K562 (cell line): ENCODE data around the gene ATP6V1G2. TPM values are rescaled to one million over a fixed set of nuclear protein-coding genes. Genes with fewer than 3 reads are reported as not detected.

ENCODE experiments used
- BACH1 ChIP-seq: fragments of 200-800 bp; sonication (Bioruptor generic); IDR thresholded peaks from 2 replicates; pipeline ENCODE4 v1.6.1; 2016; ENCODE audit warnings: missing genetic modification characterization, missing compliant biosample characterization
- CGGBP1 ChIP-seq: fragments of 250-450 bp; sonication (Bioruptor Pico); IDR thresholded peaks from 2 replicates; pipeline ENCODE4 v1.9.0; 2021; ENCODE audit warnings: mild to moderate bottlenecking
- FOXP4 ChIP-seq: sonication (generic); formaldehyde crosslinking; IDR thresholded peaks from 2 replicates; pipeline ENCODE4 v1.8.0; 2022; ENCODE audit warnings: mild to moderate bottlenecking, missing genetic modification reagents, borderline replicate concordance
- HNRNPUL1 ChIP-seq: fragments of 200-400 bp; formaldehyde crosslinking; IDR thresholded peaks from 2 replicates; pipeline ENCODE4 v1.6.1; 2017; ENCODE audit warnings: low read length
- NCOR1 ChIP-seq: fragments of 450-650 bp; IDR thresholded peaks from 2 replicates; pipeline ENCODE4 v1.6.1; 2016; ENCODE audit warnings: mild to moderate bottlenecking, moderate library complexity
- PHB ChIP-seq: fragments of 250-450 bp; sonication (Bioruptor Pico); IDR thresholded peaks from 2 replicates; pipeline ENCODE4 v1.5.0; 2021
- PHF8 ChIP-seq: fragments of 200-600 bp; sonication (generic); IDR thresholded peaks from 2 replicates; pipeline ENCODE4 v1.6.1; 2012; ENCODE audit warnings: mixed run types, mild to moderate bottlenecking, inconsistent platforms, low read length, moderate library complexity, borderline replicate concordance
- PML ChIP-seq: IDR thresholded peaks from 2 replicates; pipeline ENCODE4 v1.6.1; 2012; ENCODE audit warnings: low read length, inconsistent platforms
- SMAD4 ChIP-seq: fragments of 250-450 bp; sonication (Bioruptor Pico); conservative IDR thresholded peaks from 2 replicates; pipeline ENCODE4 v1.8.0; 2021; ENCODE audit warnings: inconsistent platforms, mild to moderate bottlenecking, moderate library complexity
- TOE1 ChIP-seq, 2 experiments: fragments of 450-650 bp in 1 of 2; sonication (generic) in 1 of 2; formaldehyde crosslinking in 1 of 2; IDR thresholded peaks; 2 replicates each; pipeline versions ENCODE4 v1.7.1 to v1.8.0; 2016 to 2022; ENCODE audit warnings: borderline replicate concordance in 2 of 2, mild to moderate bottlenecking in 2 of 2, antibody characterized with exemption in 1 of 2, inconsistent platforms in 1 of 2, low read depth in 1 of 2, missing genetic modification reagents in 1 of 2, moderate library complexity in 1 of 2
- U2AF2 ChIP-seq: fragments of 200-400 bp; formaldehyde crosslinking; optimal IDR thresholded peaks from 2 replicates; pipeline ENCODE3; 2017; ENCODE audit warnings: low read depth, mild to moderate bottlenecking, low read length
- polyA plus RNA-seq, 8 experiments: library from polyadenylated mRNA; depleted of rRNA in 4 of 8; stranded (reverse) in 5 of 8; unstranded in 3 of 8; fragments of >200 nt; fragmentation: Nextera tagmentation in 2 of 8; fragmentation: Illumina TruSeq in 1 of 8; extraction: Ambion mirVana in 2 of 8; extraction: Trizol in 1 of 8; gene quantifications; 2 replicates each; pipeline versions ENCODE4 v1.2.1 to v1.2.3, GENCODE V29; 2011 to 2014; ENCODE audit warnings: inconsistent platforms in 1 of 8, missing spikeins in 1 of 8
- total RNA-seq, 7 experiments: library from RNA; depleted of rRNA in 6 of 7; stranded (reverse); fragments of >200 nt in 6 of 7; fragmentation: Illumina TruSeq in 2 of 7; extraction: Trizol in 2 of 7; gene quantifications; 2 replicates each; pipeline versions ENCODE4 v1.2.1 to v1.2.3, GENCODE V29; 2011 to 2021; ENCODE audit warnings: low replicate concordance in 1 of 7

ATP6V1G2 gene
- total and polyA plus RNA-seq, 9 of the 15 experiments (the other 6 are each of a cell fraction or from before 2014, with no cell fraction given) = 0.14 to 1.5 (median 0.33) TPM

DNA sequence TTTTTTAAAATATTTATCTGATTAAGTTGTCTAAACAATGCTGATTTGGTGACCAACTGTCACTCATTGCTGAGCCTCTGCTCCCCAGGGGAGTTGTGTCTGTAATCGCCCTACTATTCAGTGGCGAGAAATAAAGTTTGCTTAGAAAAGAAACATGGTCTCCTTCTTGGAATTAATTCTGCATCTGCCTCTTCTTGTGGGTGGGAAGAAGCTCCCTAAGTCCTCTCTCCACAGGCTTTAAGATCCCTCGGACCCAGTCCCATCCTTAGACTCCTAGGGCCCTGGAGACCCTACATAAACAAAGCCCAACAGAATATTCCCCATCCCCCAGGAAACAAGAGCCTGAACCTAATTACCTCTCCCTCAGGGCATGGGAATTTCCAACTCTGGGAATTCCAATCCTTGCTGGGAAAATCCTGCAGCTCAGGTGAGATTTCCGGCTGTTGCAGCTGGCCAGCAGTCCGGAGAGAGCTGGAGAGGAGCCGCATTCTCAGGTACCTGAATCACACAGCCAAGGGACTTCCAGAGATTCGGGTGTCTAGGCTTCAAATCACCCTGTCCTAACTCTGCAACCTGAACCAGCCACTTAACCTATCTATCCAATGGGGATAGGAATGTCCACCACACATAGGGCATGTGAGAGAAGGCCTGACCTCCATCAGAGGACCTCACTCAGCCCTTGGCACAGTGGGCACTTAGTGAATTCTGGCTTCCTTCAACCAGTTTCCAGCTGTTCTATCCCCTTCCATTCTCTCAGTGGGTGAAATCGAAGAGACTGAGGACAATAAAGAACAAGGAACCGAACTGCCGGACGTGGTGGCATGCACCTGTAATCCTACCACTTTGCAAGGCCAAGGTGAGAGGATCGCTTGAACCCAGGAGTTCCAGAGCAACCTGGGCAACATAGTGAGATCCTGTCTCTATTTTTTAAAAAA, 32.0 kb upstream of the ATP6V1G2 start (continued):
- TF ChIP-seq CGGBP1 (CRISPR knock-in tag) = no peak
- TF ChIP-seq SMAD4 (CRISPR knock-in tag) = no peak
- TF ChIP-seq FOXP4 = no peak
- no peak for TF ChIP-seq BACH1 (tag)
- no peak for TF ChIP-seq NCOR1
- no peak for TF ChIP-seq PHF8
- TF ChIP-seq PML = no peak
- TF ChIP-seq HNRNPUL1 = no peak
- no peak for TF ChIP-seq U2AF2
- no peak for TF ChIP-seq TOE1 (IDR thresholded peaks at IDR 0.05; ENCODE audit: borderline replicate concordance)
- no peak for TF ChIP-seq TOE1 (CRISPR knock-in tag; IDR thresholded peaks at IDR 0.05; ENCODE audit: borderline replicate concordance, low read depth)
- TF ChIP-seq PHB (CRISPR knock-in tag) = no peak
- TF ChIP-seq, all 486 proteins: peak for 0
